Measurements from ENCODE around the gene AARS2.
A peak's percentile ranks its signal among the peaks of the same experiment; 100 is the strongest.
"Not testable (repeated sequence)": the region's sequence is repeated elsewhere in the genome, so short reads cannot be mapped to it uniquely, and the experiment has no call there.

The AARS2 gene

DNA sequence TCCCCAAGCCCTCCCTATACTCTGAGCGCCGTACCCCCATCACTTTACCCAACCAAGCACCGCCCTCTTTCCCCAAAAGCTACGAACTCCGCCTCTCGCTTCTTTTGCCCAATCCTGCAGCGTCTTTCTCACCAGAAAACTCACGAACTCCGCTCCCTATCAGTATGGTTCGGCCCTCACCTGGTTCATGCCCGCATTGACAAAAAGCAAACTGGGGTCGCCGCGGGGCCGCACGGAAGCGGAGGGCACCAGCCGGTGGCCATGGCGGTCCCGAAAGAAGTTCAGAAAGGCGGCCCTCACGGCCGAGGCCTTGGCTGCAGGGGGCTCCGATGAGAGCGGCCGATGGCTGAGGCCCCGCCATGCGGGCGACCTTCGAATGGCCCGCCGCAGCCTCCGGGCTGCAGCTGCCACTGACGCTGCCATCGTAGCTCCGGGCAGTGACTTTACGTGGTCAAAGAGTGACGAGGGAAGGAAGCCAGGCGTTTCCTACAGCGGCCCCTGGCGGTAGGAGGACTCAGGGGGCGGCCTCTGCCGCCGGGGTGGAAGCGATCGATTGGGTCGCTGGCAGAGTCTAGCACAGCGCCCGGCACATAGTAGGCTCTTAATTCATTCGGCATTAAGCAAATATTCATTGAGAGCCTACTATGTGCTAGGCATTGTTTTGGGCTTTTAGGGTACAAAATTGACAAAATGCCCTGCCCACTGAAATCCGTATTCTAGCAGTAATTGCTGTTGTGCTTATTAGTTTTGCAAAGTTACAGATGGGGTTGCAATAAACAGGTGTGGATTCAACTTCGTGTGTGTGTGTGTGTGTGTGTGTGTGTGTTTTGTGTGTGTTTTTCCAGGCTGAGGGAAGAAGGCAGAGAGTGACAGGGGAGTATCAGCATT lies at the start of gene AARS2:
Gene AARS2 (minus strand): TSS at position 447 of the 888 bp plus-strand sequence. CDS start 24 bp downstream, at position 423.
- peak; percentile 92 for DNase-seq

DNA sequence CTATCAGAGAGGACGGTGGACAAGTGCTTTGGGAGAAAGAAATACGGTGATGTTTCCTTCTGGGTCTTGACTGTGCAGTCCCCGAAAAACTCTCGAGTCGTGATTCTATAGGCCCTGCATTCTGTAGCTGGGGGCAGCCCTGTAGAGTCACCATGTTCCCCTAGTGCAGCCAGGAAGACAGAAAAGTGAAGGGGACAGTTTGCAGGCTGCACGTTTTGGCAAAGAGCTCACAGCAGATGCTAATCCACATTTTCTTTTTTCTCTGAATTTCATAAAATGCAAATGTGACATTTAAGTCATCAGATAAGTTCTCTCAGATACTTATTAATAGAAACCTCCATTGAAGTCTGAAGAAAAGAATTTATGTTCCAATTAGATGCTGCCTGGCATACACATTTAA lies 48.8 kb upstream of the AARS2 start:
- DNase-seq: no peak

DNA sequence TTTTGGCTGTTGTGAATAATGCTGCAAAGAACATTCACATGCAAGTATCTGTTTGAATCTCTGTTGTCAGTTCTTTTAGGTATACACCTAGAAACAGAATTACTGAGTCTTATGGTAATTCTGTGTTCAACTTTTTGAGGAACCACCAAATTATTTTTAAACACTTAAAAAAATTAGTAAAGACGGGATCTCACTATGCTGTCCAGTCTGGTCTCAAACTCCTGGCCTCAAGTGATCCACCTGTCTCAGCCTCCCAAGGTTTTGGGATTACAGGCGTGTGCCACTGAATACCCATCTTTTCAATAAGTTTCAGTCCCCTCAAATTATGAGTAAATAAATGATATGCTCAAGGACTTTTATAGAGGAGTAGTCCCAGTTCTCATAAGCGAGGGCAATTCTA lies 46.8 kb upstream of the AARS2 start:
- no peak for DNase-seq

DNA sequence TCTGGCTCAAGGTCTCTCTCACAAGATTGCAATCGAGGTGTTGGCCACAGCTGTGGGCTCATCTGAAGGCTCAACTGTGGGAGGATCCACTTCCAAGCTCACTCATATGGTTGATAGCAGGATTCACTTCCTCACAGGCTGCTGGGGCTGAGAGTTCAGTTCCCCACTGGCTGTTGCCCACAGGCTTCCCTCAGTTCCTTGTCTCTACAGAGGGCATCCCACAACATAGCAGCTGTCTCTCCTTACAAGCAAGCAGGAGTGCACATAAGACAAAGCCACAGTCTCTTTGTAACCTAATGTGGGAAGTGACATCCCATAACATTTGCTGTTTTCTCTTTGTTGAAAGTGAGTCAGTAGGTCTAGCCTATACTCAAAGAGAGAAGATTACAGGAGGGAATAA lies 43.3 kb upstream of the AARS2 start:
- DNase-seq: no peak

DNA sequence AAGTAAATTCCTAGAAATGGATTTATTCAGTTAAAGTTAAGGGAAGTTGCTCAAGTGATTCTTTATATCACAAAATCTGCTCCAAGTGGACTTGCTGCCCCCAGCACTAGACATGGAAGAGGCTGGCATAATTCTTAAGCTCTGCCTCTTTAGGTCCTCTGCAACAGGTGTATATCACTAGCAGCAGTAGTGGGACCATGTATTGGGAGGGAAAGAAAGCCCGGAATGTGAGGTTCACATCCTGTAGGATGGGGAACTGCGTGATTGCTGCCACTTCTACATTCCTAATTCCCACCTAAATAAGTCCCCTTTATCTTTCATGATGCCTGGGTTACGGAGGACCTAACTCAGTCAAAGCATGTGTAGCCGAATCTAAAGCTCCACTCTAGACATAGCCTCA lies 42.5 kb upstream of the AARS2 start:
- no peak for DNase-seq

DNA sequence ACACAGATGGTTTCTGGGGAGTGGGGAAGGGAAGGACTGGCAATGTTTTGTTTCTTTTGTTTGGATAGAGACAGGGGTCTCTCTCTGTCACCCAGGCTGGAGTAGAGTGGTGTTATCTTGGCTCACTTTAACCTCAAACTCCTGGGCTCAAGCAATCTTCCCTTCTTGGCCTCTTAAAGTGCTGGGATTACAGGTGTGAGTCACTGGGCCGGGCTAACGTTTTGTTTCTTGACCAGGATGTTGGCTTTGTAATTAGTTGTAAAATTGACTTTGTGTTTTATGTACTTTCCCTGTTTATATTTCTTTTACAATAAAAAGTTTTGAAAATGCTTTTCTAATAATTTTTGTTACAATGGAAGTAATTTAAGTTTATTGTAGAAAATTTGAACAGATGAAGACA lies 40.2 kb upstream of the AARS2 start:
- DNase-seq: no peak

DNA sequence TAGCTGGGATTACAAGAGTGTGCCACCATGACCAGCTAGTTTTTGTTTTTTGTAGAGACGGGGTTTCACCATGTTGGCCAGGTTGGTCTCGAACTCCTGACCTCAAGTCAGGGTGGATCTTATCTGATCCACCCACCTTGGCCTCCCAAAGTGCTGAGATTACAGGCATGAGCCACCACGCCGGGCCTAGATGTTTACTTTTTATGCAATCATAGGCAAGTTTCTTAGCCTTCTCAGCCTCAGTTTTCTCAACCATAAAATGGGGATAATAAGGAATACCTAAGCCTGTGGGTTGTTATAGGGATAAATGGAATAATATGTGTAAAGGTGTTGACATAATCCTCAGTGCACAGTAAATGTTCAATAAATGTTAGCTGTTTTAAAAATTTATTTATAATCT lies 39.1 kb upstream of the AARS2 start:
- no peak for DNase-seq

DNA sequence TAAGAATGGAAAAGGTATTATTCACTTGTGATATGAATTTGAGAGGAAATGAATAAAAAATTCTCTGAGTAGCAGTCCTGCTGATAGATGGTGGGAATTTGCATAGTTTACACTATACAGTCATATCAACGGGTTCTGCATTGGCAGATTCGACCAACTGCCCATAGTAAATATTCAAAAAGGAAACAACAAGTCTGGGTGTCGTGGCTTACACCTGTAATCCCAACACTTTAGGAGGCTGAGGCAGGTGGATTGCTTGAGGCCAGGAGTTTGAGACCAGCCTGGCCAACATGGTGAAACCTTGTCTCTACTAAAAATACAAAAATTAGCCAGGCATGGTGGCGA lies 37.5 kb upstream of the AARS2 start:
- DNase-seq: not testable (repeated sequence)

DNA sequence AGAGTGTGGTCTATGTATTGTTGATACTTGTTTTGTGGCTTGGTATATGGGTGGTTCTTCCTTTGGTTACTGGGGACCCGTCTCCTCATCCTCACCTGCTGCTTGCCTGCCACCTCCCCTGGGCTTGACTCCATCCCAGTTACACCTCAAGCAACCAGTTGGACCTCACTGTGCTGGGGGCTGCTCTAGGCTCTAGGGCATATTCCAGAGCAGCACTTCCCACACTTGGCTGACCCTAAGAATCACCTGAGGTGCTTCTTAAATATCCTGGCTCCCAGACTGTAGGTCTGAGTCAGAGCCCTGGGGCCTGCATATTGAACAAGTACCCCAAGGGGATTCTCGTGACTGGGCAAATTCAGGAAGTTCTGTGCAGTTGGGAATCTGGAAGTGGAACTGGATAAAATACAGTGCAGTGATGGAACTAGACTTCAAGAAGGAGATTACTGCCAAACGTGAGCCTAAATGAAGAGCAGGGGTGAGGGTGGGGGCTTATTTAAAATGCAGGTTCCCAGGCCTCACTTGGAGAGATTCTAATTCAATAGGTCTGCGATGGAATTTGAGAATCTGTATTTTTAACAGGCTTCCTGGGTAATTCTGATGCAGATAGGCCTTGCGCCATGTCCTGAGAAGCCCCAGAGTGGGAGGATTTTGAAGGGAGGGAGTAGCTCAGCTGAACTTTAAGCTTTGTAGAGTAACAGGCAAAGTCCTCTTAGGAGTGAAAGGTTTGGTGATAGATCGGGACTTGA lies 36.9 kb upstream of the AARS2 start:
- DNase-seq: no peak

DNA sequence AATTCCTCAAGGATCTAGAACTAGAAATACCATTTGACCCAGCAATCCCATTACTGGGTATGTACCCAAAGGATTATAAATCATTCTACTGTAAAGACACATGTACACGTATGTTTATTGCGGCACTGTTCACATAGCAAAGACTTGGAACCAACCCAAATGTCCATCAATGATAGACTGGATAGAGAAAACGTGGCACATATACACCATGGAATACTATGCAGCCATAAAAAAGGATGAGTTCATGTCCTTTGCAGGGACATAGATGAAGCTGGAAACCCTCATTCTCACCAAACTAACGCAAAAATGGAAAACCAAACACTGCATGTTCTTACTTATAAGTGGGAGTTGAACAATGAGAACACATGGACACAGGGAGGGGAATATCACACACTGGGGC lies 33.7 kb upstream of the AARS2 start:
- not testable (repeated sequence) for DNase-seq

DNA sequence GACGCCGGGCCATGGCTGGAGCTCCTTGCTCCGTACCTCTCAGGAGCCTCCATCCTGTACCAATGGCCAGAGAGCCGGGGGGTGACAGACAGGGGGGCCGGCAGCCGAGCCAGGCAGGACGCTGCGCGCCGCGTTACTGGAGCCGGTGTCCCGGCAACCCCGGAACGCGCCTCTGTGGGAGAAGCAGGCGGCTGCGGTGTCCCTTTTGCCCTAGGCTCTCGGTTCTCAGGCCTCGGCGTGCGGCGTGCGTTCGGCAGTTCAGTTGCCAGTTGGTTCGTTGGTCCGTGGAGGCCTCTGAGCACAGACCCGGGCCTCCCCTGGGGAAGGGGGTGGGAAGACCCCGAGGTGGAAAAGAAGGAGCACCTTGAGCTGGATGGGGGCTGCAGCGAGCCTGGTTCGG lies 29.3 kb upstream of the AARS2 start, which contains the start of gene SPATS1:
Gene SPATS1 (plus strand): TSS at position 162 of the 400 bp plus-strand sequence. CDS start 446 bp downstream, outside the sequence.
- DNase-seq: no peak

DNA sequence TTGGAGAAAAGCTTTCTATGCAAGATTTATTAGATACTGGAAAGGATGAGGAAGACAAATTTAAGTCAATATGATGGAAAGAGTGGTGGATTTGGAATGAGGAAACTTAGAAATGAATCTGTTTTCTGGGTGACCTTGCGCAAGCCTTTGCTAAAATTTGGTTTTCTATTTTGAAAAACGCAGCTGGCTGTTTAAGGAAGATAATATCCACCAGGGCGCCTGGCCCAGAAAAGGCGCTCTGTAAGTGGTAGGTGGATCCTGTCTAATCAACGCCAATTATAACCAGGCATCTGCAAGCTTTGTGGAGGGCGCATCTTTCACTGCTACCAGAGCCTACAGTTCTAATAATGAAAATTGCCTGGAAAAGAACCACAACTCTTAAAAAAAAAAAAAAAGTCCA lies 28.9 kb upstream of the AARS2 start:
- no peak for DNase-seq

DNA sequence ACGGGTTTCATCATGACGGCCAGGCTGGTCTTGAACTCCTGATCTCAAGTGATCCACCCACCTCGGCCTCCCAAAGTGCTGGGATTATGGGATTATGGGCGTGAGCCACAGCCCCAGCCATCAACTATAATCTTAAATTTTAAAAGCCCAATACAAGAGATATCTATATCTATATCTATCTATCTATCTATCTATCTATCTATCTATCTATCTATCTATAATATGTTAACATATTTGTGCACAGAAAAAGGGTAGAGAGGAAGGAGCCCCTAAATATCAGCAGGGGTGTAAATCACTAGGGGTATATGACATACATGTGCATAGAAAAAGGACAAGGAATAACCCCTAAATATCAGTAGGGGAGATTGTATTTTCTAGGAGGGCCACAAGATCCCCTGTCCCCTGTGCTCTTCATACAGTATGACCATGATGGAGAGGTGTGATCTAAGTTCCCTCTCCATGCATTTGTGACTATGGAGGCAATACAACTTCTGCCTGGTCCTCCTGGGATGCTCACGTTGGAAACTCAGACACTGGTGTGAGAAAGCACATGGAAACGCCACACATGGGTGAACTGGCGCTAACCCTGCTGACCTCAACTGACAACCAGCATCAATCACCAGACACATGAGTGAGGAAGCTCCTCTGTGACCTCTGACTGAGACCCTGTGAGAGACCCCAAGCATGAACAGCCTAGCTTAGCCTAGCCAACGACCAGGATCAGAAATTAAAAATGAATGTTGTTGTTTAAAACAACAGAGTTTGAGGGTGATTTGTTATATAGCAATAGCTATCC lies 28.1 kb upstream of the AARS2 start:
- DNase-seq: no peak

DNA sequence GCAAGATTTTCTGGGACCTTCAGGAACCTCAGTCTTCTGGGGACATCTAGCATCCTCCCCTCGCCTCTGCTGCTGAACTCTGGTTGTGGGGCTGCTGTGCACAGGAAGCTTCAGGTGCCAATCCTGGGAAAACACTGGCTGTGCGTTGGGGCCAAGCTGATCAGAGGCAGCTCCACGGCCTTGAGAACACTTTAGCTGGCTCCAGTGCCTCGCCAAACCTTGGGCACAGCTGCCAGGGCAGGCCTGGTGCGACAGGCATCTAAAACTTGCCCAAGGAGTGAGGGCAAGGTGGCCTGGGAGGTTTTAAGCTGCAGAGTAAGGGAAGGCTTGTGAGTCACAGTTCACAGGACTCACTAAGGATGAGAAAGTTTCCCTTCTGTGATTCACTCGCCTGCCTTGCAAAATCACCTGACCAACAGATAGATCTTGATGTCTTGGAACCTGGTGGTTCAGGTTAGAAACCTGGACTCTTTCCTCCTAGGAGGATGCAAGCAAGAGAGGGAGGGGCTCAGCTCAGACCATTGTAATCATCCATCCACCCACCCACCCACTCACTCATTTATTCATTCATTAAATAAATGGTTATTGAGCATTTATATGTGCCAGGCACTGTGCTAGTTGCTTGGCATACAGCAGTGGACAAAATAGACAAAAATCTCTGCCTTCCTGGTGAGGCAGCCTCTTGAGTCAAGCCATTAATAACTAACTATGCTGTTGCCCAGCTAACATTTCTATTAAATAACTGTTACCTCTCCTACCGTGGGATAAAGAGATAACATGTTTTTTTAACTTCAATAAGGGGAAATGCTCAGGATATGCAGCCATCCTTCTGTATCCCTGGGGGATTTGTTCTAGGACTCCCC lies 26.8 kb upstream of the AARS2 start:
- no peak for DNase-seq

DNA sequence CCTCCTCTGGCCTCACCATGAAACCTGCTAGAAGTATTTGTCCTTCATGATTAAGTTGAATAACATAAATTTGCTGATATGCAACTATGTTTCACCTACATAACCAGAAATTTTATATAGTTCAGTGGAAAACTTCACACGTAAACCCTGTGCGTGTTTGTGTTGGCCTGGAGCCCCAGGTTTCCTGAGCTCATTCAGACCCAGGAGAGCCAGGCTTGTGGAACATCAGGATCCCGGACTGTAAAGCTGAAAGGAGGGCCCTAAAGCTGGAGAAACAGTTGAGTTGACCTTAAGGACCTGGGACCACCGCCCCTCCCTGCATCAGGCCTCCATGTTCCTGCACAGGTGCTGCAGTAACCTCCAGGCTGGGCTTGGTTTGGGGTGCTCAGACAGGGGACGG lies 26.2 kb upstream of the AARS2 start:
- no peak for DNase-seq

DNA sequence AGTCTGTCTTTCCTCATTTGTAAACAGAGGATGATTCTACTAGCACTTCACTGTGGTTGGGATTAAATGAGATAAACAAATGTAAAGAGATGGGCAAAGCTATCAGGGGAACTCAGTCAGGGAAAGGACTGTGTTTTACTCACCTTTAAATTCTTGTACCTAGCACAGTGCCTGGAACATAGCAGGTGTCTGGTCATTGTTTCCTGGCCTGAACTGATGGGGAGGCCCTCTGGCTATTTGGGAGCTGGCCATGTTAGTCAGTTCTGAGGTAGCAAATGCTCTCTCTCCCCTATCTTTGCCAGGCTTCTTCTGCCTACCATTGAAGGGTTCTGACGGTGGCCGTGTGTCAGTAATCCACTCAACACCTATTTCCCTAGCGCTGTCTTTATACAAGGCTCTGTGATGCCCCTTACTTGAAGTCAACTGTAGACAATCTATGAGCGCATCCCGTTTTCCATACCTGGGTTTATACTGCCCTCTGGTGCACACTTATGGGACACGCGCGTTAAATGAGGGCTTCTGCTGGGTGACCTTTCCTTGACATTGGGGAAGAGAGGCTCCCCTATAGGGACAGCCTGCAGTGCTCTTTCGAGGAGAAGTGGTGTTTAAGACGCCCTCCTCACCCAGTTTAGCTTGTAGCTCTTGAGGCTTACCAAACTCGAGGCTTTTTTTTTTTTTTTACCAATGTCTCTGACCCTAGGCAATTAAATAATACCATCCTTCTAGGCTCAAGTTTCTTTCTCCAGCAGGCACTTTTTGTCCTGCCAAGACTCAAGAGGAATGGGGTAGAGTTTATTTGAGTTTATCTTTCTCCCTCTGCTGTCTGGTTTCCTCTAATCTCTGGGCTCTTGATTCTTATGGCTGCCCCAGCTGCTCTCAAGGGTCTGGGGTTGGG lies 25.3 kb upstream of the AARS2 start:
- DNase-seq: peak; percentile 64

DNA sequence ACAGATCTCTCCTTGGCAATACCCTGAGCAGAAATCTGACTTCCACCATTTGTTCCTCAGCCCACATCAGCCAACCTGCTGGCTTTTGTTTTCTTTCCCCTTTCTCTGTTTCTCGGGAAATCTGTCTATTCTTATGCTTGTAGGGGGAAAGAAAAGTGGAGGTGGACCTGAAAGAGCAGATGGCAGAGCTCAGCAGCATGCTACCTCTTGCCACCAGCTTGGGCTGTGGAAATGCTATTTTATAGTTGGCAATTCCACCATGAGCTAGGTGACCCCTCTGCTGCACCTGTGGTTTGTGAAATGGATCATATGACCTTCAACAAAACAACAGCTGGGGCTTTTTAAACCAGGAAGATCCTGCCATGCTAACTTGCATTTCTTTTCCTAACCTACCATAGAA lies 22.5 kb upstream of the AARS2 start:
- no peak for DNase-seq

DNA sequence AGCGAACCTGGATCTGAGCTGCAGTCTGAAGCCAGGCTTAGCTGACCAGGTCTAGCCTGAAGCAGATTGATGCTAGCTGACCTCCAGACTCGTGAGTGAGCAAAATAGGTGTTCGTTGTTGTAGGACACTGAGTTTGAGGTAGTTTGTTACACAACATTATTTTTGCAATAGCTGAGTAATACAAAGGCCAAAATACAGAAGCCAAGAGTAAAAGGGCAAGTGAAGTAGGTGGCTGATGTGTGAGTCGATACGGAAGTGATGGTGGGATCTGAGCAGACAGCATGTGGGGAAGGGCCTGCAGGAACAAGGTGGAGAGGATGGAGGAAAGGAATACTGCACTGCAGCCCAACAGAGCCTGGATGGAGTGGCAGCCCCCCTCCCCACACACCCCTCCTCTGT lies 20.8 kb upstream of the AARS2 start:
- DNase-seq: no peak

DNA sequence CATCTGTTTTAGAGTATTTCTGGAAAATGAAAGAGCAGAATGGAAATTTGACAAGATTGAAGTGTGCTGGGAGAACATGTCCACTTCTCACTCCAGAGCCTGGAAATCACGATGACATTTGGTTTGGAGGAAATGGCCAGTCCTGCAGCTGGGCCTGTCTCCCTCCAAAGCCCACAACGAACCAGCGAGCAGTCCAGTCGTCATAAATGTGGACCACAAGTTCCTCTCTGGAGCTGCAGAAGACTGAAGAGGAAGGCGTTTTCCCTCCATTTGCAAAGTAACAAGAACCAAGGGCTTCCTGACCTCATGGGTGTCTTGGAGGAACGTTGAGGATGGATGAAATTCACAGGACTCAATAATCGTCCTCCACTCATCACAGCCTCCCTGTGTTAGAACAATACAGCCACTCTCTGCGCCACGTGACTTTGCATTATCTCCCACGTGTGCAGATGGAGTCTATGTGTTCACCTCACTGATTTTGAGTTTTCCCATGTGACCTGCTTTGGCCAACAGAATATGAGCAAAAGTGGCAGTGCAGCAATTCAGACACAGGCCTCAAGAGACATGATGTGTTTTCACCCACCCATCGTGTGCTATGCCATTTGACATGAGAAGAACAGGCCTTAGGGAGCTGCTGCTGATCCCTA lies 20.2 kb upstream of the AARS2 start:
- DNase-seq: no peak

DNA sequence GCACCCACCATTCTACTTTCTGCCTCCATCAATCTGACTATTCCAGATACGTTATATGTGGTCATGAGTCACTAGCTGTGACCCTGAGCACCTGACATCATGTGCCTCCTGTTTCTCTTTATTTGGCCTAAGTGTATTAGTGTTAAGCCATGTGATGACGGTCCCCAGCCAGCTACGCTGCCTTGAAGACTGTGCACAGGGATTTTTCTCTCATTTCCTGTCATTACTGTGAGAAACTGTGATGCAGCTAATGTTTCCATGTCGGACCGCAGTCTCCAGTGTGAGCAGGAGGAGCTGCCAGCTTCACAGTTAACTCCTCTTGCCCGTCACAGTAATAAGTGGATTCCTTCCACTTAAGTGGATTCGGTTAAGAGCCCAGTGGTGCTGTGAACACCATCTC lies 19.4 kb upstream of the AARS2 start:
- no peak for DNase-seq

DNA sequence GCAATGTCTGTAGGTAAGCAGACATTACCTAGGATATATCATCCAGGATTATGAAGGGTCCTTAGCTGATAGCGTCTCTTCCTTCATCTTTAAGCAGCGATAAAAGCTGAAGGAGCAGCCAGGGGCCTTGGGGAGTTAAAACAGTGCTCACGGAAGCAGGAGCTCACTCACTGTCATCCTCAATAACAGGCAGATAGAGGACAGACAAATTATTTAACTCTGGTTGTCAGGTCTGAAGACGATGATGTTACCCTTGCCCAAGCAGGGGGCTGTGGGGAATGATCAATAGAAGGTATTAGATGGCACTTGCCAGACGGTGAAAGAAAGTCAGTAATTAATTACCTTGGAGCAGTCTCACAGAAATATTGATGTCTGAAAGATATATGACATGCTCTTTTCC lies 16.7 kb upstream of the AARS2 start:
- no peak for DNase-seq
